CD14-positive monocyte (primary cell): ENCODE measurements around the gene HIGD1A. TPM values are rescaled to one million over a fixed set of nuclear protein-coding genes. Genes with fewer than 3 reads are reported as not detected.

Experiments used
- DNase-seq, 3 donors: peaks; one replicate each; pipeline ENCODE4 v3.0.0-alpha.2; 2011 to 2022
- H2AFZ ChIP-seq: 2 replicates; pipeline ENCODE4 v1.6.0; 2012; ENCODE audit warnings: mild to moderate bottlenecking, low read depth, low read length, inconsistent platforms; ENCODE audit not compliant: insufficient read depth, poor library complexity, severe bottlenecking
- H3K27ac ChIP-seq, 2 donors: 1 replicate in 1 of 2; 2 replicates in 1 of 2; pipeline ENCODE4 v1.5.1; 2012 to 2013; ENCODE audit warnings: low read length in 2 of 2, control low read depth in 1 of 2, inconsistent platforms in 1 of 2, low read depth in 1 of 2, mild to moderate bottlenecking in 1 of 2
- H3K27me3 ChIP-seq, 2 donors: one replicate each; pipeline versions ENCODE4 v1.6.0 to v1.6.1; 2011 to 2013; ENCODE audit warnings: low read length in 2 of 2; ENCODE audit not compliant: control insufficient read depth in 2 of 2, insufficient read depth in 2 of 2
- H3K36me3 ChIP-seq, 2 donors: replicated peaks in 1 of 2; 1 replicate in 1 of 2; 2 replicates in 1 of 2; pipeline versions ENCODE4 v1.5.1 to v1.6.1; 2012 to 2013; ENCODE audit warnings: low read length in 2 of 2, control low read depth in 1 of 2, inconsistent platforms in 1 of 2, mild to moderate bottlenecking in 1 of 2; ENCODE audit not compliant: insufficient read depth in 2 of 2, control insufficient read depth in 1 of 2
- H3K4me1 ChIP-seq, 2 donors: 1 replicate in 1 of 2; 2 replicates in 1 of 2; pipeline versions ENCODE4 v1.5.1 to v1.6.1; 2012 to 2013; ENCODE audit warnings: low read length in 2 of 2, control low read depth in 1 of 2, inconsistent platforms in 1 of 2, mild to moderate bottlenecking in 1 of 2, moderate library complexity in 1 of 2; ENCODE audit not compliant: insufficient read depth in 2 of 2, control insufficient read depth in 1 of 2
- H3K4me2 ChIP-seq: replicated peaks from 2 replicates; pipeline ENCODE3; 2012; ENCODE audit warnings: low read length, moderate library complexity, mild to moderate bottlenecking; ENCODE audit not compliant: poor library complexity, severe bottlenecking; ENCODE audit errors: extremely low read depth
- H3K4me3 ChIP-seq, 3 experiments: fragments of 200-600 bp in 1 of 3; sonication (generic) in 1 of 3; replicated peaks in 1 of 3; 1 replicate in 2 of 3; 2 replicates in 1 of 3; pipeline ENCODE4 v1.5.1; 2011 to 2013; ENCODE audit warnings: low read length in 3 of 3, mild to moderate bottlenecking in 3 of 3, control low read depth in 2 of 3, low read depth in 2 of 3, inconsistent platforms in 1 of 3, moderate library complexity in 1 of 3
- H3K79me2 ChIP-seq: 2 replicates; pipeline ENCODE4 v1.6.0; 2012; ENCODE audit warnings: mild to moderate bottlenecking, control low read depth, inconsistent platforms, low read length, moderate library complexity; ENCODE audit not compliant: insufficient read depth
- H3K9ac ChIP-seq: 2 replicates; pipeline ENCODE4 v1.6.0; 2017; ENCODE audit warnings: low read length, mild to moderate bottlenecking; ENCODE audit not compliant: insufficient read depth, poor library complexity, severe bottlenecking
- H3K9me3 ChIP-seq, 2 donors: replicated peaks in 1 of 2; 1 replicate in 1 of 2; 2 replicates in 1 of 2; pipeline versions ENCODE4 v1.5.1 to v1.6.1; 2012 to 2013; ENCODE audit warnings: low read length in 2 of 2, control low read depth in 1 of 2; ENCODE audit not compliant: control insufficient read depth in 1 of 2, insufficient read depth in 1 of 2
- H4K20me1 ChIP-seq: 2 replicates; pipeline ENCODE4 v1.6.0; 2012; ENCODE audit warnings: mild to moderate bottlenecking, low read length, control low read depth, moderate library complexity; ENCODE audit not compliant: insufficient read depth
- H3K27ac Mint-ChIP-seq, 7 donors: one replicate each; pipeline ENCODE4 v1.8.0; 2020; ENCODE audit warnings: mild to moderate bottlenecking in 7 of 7, mixed read lengths in 7 of 7, moderate library complexity in 6 of 7, inconsistent platforms in 2 of 7
- H3K27me3 Mint-ChIP-seq, 3 donors: one replicate each; pipeline ENCODE4 v1.8.0; 2021 to 2022; ENCODE audit warnings: low read depth in 3 of 3, mild to moderate bottlenecking in 3 of 3, mixed read lengths in 3 of 3, moderate library complexity in 3 of 3, inconsistent platforms in 1 of 3
- H3K36me3 Mint-ChIP-seq, 2 donors: one replicate each; pipeline ENCODE4 v1.8.0; 2020; ENCODE audit warnings: mixed read lengths in 2 of 2, inconsistent platforms in 1 of 2, mild to moderate bottlenecking in 1 of 2
- H3K4me1 Mint-ChIP-seq: one replicate; pipeline ENCODE4 v1.8.0; 2020; ENCODE audit warnings: mild to moderate bottlenecking, mixed read lengths
- H3K4me3 Mint-ChIP-seq, 2 donors: one replicate each; pipeline ENCODE4 v1.8.0; 2020; ENCODE audit warnings: mild to moderate bottlenecking in 2 of 2, mixed read lengths in 2 of 2, moderate library complexity in 1 of 2
- H3K9me3 Mint-ChIP-seq, 7 donors: one replicate each; pipeline ENCODE4 v1.8.0; 2020 to 2022; ENCODE audit warnings: mixed read lengths in 7 of 7, mild to moderate bottlenecking in 6 of 7, moderate library complexity in 6 of 7, inconsistent platforms in 2 of 7
- WGBS: methylation state at CpG from one replicate; pipeline ENCODE4 v1.1.5; 2013; ENCODE audit warnings: missing lambda C conversion rate; ENCODE audit not compliant: insufficient coverage; 5-methylcytosine and 5-hydroxymethylcytosine counted together
- intact Hi-C, 2 donors: fragments of 100-400 bp; cut with micrococcal nuclease; formaldehyde crosslinking; loops; one replicate each; pipeline versions ENCODE4 v1.15.0 to v1.15.1; 2023
- polyA plus RNA-seq, 3 donors: library from polyadenylated mRNA; depleted of rRNA in 1 of 3; unstranded in 2 of 3; stranded (reverse) in 1 of 3; fragments of 300-500 nt in 2 of 3; fragments of >200 nt in 1 of 3; fragmentation: Illumina TruSeq in 2 of 3; gene quantifications; 1 replicate in 2 of 3; 2 replicates in 1 of 3; pipeline ENCODE4 v1.2.3, GENCODE V29; 2012 to 2021
- TF ChIP-seq, protein P1 (sequence below): fragments of 200-600 bp; IDR thresholded peaks from one replicate; pipeline ENCODE4 v1.8.0; 2022; ENCODE audit warnings: antibody characterized with exemption, mild to moderate bottlenecking

HIGD1A gene
- polyA plus RNA-seq, 3 donors = 34.8 to 115 (median 104) TPM

DNA sequence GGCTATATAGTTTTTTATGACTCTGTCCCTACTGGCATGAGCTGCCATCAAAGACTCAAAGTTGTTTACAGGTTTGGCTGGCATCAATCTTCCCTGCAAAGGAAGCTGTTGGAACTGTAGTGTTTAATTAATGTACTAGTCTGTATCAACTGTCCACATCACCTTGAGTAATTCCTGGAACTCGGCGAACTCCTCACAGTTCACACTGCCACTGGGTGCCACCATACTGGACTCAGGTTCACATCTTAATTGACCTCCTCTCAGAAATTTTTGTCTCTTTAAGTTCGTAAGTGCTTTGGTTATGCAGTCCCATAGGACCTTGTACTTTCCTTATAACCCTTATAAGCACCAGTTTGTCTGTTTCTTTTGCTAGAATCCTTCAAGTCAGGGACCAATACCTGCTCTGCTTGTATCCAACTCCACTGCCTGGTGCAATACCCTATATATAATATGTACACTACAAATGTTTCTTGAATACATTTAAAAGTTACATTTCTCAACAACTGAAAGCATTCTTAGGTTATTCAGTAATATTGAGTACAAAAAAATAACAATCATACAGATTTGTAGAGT lies 3.2 kb downstream of the HIGD1A start:
- H3K4me3 Mint-ChIP-seq = no peak overlapping the region
- peak overlapping the region in 1 of 7 donors; percentile 70 for H3K27ac Mint-ChIP-seq

DNA sequence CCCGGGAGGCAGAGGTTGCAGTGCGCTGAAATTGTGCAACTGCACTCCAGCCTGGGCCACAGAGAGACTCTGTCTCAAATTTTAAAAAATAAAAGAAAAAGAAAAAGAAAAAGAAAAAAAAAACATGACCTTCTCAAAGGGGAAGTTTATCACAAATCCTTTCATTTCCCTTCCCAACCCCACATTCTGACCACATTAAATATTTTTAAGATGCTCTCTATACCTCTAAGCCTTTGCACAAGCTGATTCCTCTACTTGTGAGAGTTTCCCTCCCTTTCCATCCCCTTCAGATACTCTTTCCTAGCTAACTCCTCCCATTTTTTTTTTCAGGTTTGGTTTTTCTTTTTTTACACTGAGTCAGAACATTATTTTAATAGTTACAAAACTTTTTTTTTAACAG lies 4.0 kb downstream of the HIGD1A start:
- H3K27ac ChIP-seq = no peak overlapping the region
- Mint-ChIP-seq H3K27ac (peak overlapping the region in 3 of 7 donors; percentile 36 to 77 (median 40)), H3K9me3 (peaks cover 0 to 4% (median 2%) of the 10 kb centered on the region in 7 donors), H3K36me3 (peaks cover 5 to 8% of the 10 kb centered on the region in 2 donors), H3K4me1 (peaks cover 46% of the 10 kb centered on the region), H3K4me3 (no peak overlapping the region), H3K27me3 (peaks cover 2 to 7% (median 2%) of the 10 kb centered on the region in 3 donors)
- H3K4me2 ChIP-seq = no peak overlapping the region
- H4K20me1 ChIP-seq = peaks cover 38% of the 10 kb centered on the region
- peaks cover 0 to 3% of the 10 kb centered on the region in 2 donors for H3K27me3 ChIP-seq
- no CpG with 5 or more reads among the region's 2 CpGs for WGBS
- no peaks in the 10 kb centered on the region for H3K36me3 ChIP-seq
- intact Hi-C loops = loop anchor here in 1 of 2 donors (10.0 kb wide), 1 partner anchor 195 kb away; the partner anchor contains the start of gene NKTR
- DNase-seq = no peak
- no peak overlapping the region for H3K4me3 ChIP-seq
- H3K79me2 ChIP-seq = peaks cover 60% of the 10 kb centered on the region
- TF ChIP-seq, protein P1, sequence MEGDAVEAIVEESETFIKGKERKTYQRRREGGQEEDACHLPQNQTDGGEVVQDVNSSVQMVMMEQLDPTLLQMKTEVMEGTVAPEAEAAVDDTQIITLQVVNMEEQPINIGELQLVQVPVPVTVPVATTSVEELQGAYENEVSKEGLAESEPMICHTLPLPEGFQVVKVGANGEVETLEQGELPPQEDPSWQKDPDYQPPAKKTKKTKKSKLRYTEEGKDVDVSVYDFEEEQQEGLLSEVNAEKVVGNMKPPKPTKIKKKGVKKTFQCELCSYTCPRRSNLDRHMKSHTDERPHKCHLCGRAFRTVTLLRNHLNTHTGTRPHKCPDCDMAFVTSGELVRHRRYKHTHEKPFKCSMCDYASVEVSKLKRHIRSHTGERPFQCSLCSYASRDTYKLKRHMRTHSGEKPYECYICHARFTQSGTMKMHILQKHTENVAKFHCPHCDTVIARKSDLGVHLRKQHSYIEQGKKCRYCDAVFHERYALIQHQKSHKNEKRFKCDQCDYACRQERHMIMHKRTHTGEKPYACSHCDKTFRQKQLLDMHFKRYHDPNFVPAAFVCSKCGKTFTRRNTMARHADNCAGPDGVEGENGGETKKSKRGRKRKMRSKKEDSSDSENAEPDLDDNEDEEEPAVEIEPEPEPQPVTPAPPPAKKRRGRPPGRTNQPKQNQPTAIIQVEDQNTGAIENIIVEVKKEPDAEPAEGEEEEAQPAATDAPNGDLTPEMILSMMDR = no peak
- no peaks in the 10 kb centered on the region for H3K9me3 ChIP-seq
- peaks cover 27 to 37% of the 10 kb centered on the region in 2 donors for H3K4me1 ChIP-seq
- no peak overlapping the region for H2AFZ ChIP-seq
- H3K9ac ChIP-seq = no peak overlapping the region

More for the DNA sequence above, 3.2 kb downstream of the HIGD1A start:
- H3K4me1 ChIP-seq = peaks cover 28 to 39% of the 10 kb centered on the region in 2 donors
- Mint-ChIP-seq H3K27me3 (peaks cover 10 to 15% (median 11%) of the 10 kb centered on the region in 3 donors), H3K36me3 (peaks cover 5 to 8% of the 10 kb centered on the region in 2 donors), H3K4me1 (peaks cover 50% of the 10 kb centered on the region), H3K9me3 (peaks cover 0 to 6% (median 2%) of the 10 kb centered on the region in 7 donors)
- 92% methylated on average over 2 of the region's 3 CpGs for WGBS
- TF ChIP-seq, protein P1 = no peak
- no peaks in the 10 kb centered on the region for H3K36me3 ChIP-seq
- H3K4me3 ChIP-seq = no peak overlapping the region
- no peak overlapping the region for H2AFZ ChIP-seq
- no peaks in the 10 kb centered on the region for H3K9me3 ChIP-seq
- peaks cover 0 to 10% of the 10 kb centered on the region in 2 donors for H3K27me3 ChIP-seq
- peaks cover 51% of the 10 kb centered on the region for H3K79me2 ChIP-seq
- no peak overlapping the region for H3K9ac ChIP-seq
- peaks cover 29% of the 10 kb centered on the region for H4K20me1 ChIP-seq
- no peak overlapping the region for H3K27ac ChIP-seq
- intact Hi-C loops = loop anchor here in 1 of 2 donors (10.0 kb wide), 1 partner anchor 196 kb away; the partner anchor contains the start of gene NKTR
- H3K4me2 ChIP-seq = no peak overlapping the region
- DNase-seq = no peak
